ENCODE results near the gene CR1. TPM values are rescaled to one million over a fixed set of nuclear protein-coding genes. Genes with fewer than 3 reads are reported as not detected.

CR1 gene
- total RNA-seq, 4 donors from 2014 or later, result 0.92 to 12.1 (median 2.6) TPM

DNA sequence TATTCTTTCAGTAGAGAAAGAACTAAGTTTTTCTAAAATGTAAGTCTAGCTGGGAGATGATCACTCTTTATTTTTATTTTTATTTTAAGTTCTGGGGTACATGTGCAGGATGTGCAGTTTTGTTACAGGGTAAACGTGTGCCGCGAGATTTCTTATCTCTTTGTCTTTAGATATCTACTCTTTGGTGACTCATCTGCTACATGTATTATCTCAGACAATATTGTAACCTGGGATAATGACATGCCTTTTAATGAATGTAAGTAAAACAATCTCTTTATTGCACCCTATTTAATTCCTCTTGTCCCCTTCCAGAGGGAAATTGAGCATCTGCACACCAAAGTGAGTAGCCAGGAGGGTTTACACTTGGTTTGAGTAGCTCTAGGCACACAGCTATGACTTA lies 32.4 kb upstream of the CR1 start:
- H3K27ac ChIP-seq (replicated peaks in 1 of 4), result no peak overlapping the region
- no peaks in the 10 kb centered on the region for H3K9me3 ChIP-seq
- H3K36me3 ChIP-seq, result no peaks in the 10 kb centered on the region
- H3K27me3 ChIP-seq, result peaks cover 0 to 17% (median 0%) of the 10 kb centered on the region in 4 donors
- H3K4me3 ChIP-seq, result no peak overlapping the region
- H3K4me1 ChIP-seq, result no peaks in the 10 kb centered on the region
- DNase-seq (ENCODE audit: extremely low spot score), result no peak
- WGBS, result 85% methylated on average over 3 of the region's 3 CpGs
- intact Hi-C loops (cut with DNase I), result no loop called here
- TF ChIP-seq CTCF (IDR thresholded peaks at IDR 0.05) (no peak), POLR2AphosphoS5 (IDR thresholded peaks at IDR 0.05) (no peak), EP300 (IDR thresholded peaks at IDR 0.05) (no peak), POLR2A (IDR thresholded peaks at IDR 0.05; ENCODE audit: low read depth) (no peak)

DNA sequence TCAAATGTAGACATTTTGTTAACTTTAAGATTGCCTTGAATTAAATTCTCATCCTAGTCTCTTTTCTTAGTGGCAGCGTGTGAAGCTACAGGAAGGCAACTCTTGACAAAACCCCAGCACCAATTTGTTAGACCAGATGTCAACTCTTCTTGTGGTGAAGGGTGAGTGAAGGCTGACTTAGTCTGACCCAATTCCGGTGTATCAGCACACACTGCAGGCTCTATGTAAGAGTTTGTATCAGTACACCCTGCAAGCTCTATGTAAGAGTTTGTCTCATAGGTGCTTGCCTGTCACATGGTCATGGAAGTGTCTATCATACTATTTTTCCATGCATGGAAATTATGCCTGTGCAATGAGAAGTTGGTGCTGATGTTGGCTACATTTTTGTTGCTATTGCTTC lies 25.0 kb upstream of the CR1 start:
- intact Hi-C loops (cut with DNase I), result no loop called here
- 90% methylated on average over 2 of the region's 2 CpGs for WGBS

DNA sequence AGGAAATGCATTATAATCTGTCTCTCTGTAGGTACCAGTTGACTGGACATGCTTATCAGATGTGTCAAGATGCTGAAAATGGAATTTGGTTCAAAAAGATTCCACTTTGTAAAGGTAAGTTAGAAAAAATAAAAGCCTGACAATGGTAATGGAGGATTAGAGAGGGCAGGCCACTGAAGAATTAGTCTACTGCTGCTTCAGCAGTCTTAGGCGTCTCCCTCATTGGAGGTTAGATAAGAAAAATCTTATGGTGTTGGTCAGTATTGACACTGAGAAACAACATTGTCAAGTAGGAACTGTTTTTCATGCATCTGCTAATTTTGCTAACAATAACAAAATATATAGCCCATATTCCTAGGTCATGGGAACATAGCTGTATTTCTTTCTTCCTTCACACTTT lies 21.7 kb upstream of the CR1 start:
- H3K27me3 ChIP-seq, result peaks cover 0 to 11% (median 0%) of the 10 kb centered on the region in 4 donors
- TF ChIP-seq EP300 (IDR thresholded peaks at IDR 0.05), result no peak
- no peak for TF ChIP-seq CTCF (IDR thresholded peaks at IDR 0.05)
- TF ChIP-seq POLR2A (IDR thresholded peaks at IDR 0.05; ENCODE audit: low read depth), result no peak
- TF ChIP-seq POLR2AphosphoS5 (IDR thresholded peaks at IDR 0.05), result no peak
- WGBS, result 97% methylated on average over 1 of the region's 1 CpG
- intact Hi-C loops (cut with DNase I), result no loop called here
- no peak overlapping the region for H3K4me3 ChIP-seq
- DNase-seq (ENCODE audit: extremely low spot score), result no peak
- no peaks in the 10 kb centered on the region for H3K4me1 ChIP-seq
- H3K36me3 ChIP-seq, result no peaks in the 10 kb centered on the region
- no peak overlapping the region for H3K27ac ChIP-seq (replicated peaks in 1 of 4)
- H3K9me3 ChIP-seq, result no peaks in the 10 kb centered on the region

More for the DNA sequence above, 25.0 kb upstream of the CR1 start:
- Histone ChIP-seq H3K27ac (replicated peaks in 1 of 4) (no peak overlapping the region), H3K4me1 (no peaks in the 10 kb centered on the region), H3K4me3 (no peak overlapping the region), H3K9me3 (no peaks in the 10 kb centered on the region), H3K27me3 (peaks cover 0 to 19% (median 0%) of the 10 kb centered on the region in 4 donors), H3K36me3 (no peaks in the 10 kb centered on the region)
- TF ChIP-seq POLR2A (IDR thresholded peaks at IDR 0.05; ENCODE audit: low read depth), result no peak
- TF ChIP-seq EP300 (IDR thresholded peaks at IDR 0.05), result no peak
- no peak for TF ChIP-seq CTCF (IDR thresholded peaks at IDR 0.05)
- no peak for TF ChIP-seq POLR2AphosphoS5 (IDR thresholded peaks at IDR 0.05)
- DNase-seq (ENCODE audit: extremely low spot score), result no peak

DNA sequence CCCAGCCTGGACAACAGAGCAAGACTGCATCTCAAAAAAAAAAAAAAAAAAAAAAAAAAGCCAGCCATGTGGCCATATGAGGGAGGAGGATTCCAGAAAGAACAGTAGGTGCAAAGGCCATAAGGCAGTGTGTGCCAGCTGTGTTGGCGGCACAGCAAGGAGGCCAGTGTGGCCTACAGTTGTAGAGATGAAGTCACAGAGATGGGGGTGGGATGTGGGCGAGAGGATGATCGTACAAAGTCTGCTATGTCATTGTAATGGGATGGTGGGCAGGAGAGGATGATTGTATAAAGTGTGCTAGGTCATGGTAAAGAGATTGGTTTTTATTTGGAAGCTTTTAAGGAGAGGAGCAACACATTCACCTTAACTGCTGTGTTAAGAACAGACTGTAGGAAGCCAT lies 9.8 kb upstream of the CR1 start:
- 92% methylated on average over 3 of the region's 3 CpGs for WGBS
- H3K4me3 ChIP-seq, result no peak overlapping the region
- H3K27me3 ChIP-seq, result peaks cover 0 to under 1% (median 0%) of the 10 kb centered on the region in 4 donors
- TF ChIP-seq EP300 (IDR thresholded peaks at IDR 0.05) (no peak), POLR2AphosphoS5 (IDR thresholded peaks at IDR 0.05) (no peak), CTCF (IDR thresholded peaks at IDR 0.05) (no peak), POLR2A (IDR thresholded peaks at IDR 0.05; ENCODE audit: low read depth) (no peak)
- H3K36me3 ChIP-seq, result no peaks in the 10 kb centered on the region
- DNase-seq (ENCODE audit: extremely low spot score), result no peak
- no peaks in the 10 kb centered on the region for H3K4me1 ChIP-seq
- intact Hi-C loops (cut with DNase I), result no loop called here
- H3K9me3 ChIP-seq, result no peaks in the 10 kb centered on the region
- no peak overlapping the region for H3K27ac ChIP-seq (replicated peaks in 1 of 4)

DNA sequence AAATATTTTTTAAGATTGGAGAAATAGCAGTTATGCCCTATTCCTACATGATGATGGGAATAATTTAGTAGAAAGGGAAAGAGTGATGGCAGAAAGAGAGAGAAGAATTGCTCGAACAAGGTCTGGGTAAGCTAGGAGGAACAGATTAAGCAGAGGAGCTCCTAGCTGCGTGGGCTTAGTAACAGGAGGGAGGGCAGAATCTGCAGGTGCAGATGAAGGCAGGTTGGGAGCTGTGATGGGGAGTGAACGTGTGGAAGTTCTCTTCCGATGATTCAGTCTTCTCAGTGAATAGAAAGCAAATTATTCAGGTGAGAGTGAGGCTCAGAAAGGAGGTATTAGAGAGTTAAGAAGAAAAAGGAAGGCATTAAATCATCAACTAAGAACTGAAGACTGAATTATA lies 8.3 kb upstream of the CR1 start:
- no peak for TF ChIP-seq EP300 (IDR thresholded peaks at IDR 0.05)
- no peak for TF ChIP-seq POLR2AphosphoS5 (IDR thresholded peaks at IDR 0.05)
- TF ChIP-seq POLR2A (IDR thresholded peaks at IDR 0.05; ENCODE audit: low read depth), result no peak
- no peak for TF ChIP-seq CTCF (IDR thresholded peaks at IDR 0.05)
- H3K4me1 ChIP-seq, result no peaks in the 10 kb centered on the region
- no peak for DNase-seq (ENCODE audit: extremely low spot score)
- intact Hi-C loops (cut with DNase I), result no loop called here
- H3K27ac ChIP-seq (replicated peaks in 1 of 4), result no peak overlapping the region
- WGBS, result 68% methylated on average over 4 of the region's 4 CpGs
- H3K4me3 ChIP-seq, result no peak overlapping the region
- no peaks in the 10 kb centered on the region for H3K36me3 ChIP-seq
- H3K9me3 ChIP-seq, result no peaks in the 10 kb centered on the region
- H3K27me3 ChIP-seq, result peaks cover 0 to 15% (median 0%) of the 10 kb centered on the region in 4 donors

Measured in esophagus muscularis mucosa (tissue), 4 donors.